PC-9 (cell line): ENCODE results near the gene KIZ.

Experiments used
- EZH2 ChIP-seq: fragments of 200-600 bp; sonication (generic); IDR thresholded peaks from 2 replicates; pipeline ENCODE4 v1.8.0; 2017; ENCODE audit warnings: antibody characterized with exemption, low read depth
- TF ChIP-seq, protein P1 (sequence below): fragments of 200-600 bp; sonication (generic); conservative IDR thresholded peaks from 2 replicates; pipeline ENCODE4 v1.6.1; 2017; ENCODE audit warnings: mixed run types, antibody characterized with exemption, mild to moderate bottlenecking, moderate library complexity

GRCh38 chr20:21127201-21127981 lies 1.5 kb downstream of the KIZ start:
- TF ChIP-seq, protein P1, sequence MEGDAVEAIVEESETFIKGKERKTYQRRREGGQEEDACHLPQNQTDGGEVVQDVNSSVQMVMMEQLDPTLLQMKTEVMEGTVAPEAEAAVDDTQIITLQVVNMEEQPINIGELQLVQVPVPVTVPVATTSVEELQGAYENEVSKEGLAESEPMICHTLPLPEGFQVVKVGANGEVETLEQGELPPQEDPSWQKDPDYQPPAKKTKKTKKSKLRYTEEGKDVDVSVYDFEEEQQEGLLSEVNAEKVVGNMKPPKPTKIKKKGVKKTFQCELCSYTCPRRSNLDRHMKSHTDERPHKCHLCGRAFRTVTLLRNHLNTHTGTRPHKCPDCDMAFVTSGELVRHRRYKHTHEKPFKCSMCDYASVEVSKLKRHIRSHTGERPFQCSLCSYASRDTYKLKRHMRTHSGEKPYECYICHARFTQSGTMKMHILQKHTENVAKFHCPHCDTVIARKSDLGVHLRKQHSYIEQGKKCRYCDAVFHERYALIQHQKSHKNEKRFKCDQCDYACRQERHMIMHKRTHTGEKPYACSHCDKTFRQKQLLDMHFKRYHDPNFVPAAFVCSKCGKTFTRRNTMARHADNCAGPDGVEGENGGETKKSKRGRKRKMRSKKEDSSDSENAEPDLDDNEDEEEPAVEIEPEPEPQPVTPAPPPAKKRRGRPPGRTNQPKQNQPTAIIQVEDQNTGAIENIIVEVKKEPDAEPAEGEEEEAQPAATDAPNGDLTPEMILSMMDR = no peak
- TF ChIP-seq EZH2 = no peak
